Measurements from ENCODE around the gene COL4A5. TPM values are rescaled to one million over a fixed set of nuclear protein-coding genes. Genes with fewer than 3 reads are reported as not detected.

COL4A5 gene
- polyA plus RNA-seq, 4 donors = 1.8 to 16.6 TPM; not detected in 2

- H3K4me3 ChIP-seq (ENCODE audit: low read depth in 1 of 3, low read length in 3 of 3) = no peak overlapping the region
- no peaks in the 10 kb centered on the region for H3K36me3 ChIP-seq (ENCODE audit: control insufficient read depth in 3 of 3, insufficient read depth in 2 of 3, low read depth in 1 of 3, low read length in 3 of 3)
- no peak overlapping the region for H3K27ac ChIP-seq (ENCODE audit: low read depth in 1 of 3, low read length in 2 of 3)
- H3K27me3 ChIP-seq (ENCODE audit: control insufficient read depth in 3 of 3, insufficient read depth in 3 of 3, low read length in 3 of 3) = no peaks in the 10 kb centered on the region
- FAIRE-seq (no peak), DNase-seq (no peak)
- H3K9me3 ChIP-seq (ENCODE audit: control insufficient read depth in 2 of 2, insufficient read depth in 1 of 2, low read depth in 1 of 2, low read length in 1 of 2) = no peaks in the 10 kb centered on the region
- no peaks in the 10 kb centered on the region for H3K4me1 ChIP-seq (ENCODE audit: control insufficient read depth in 3 of 3, insufficient read depth in 2 of 3, low read depth in 1 of 3, low read length in 2 of 3)
These were observed 101.6 kb downstream of the COL4A5 start for GRCh38 chrX:108541286-108541685.

- H3K27me3 ChIP-seq (ENCODE audit: control insufficient read depth in 3 of 3, insufficient read depth in 3 of 3, low read length in 3 of 3) = no peaks in the 10 kb centered on the region
- H3K4me3 ChIP-seq (ENCODE audit: low read depth in 1 of 3, low read length in 3 of 3) = no peak overlapping the region
- no peak overlapping the region for H3K27ac ChIP-seq (ENCODE audit: low read depth in 1 of 3, low read length in 2 of 3)
- WGBS, 3 donors = 57 to 78% (median 61%) methylated on average over 4 of the region's 4 CpGs
- H3K36me3 ChIP-seq (ENCODE audit: control insufficient read depth in 3 of 3, insufficient read depth in 2 of 3, low read depth in 1 of 3, low read length in 3 of 3) = no peaks in the 10 kb centered on the region
- H3K4me1 ChIP-seq (ENCODE audit: control insufficient read depth in 3 of 3, insufficient read depth in 2 of 3, low read depth in 1 of 3, low read length in 2 of 3) = no peaks in the 10 kb centered on the region
- no peaks in the 10 kb centered on the region for H3K9me3 ChIP-seq (ENCODE audit: control insufficient read depth in 2 of 2, insufficient read depth in 1 of 2, low read depth in 1 of 2, low read length in 1 of 2)
- FAIRE-seq (no peak), DNase-seq (peak in 1 of 2 donors; percentile 15)
These were observed 117.9 kb downstream of the COL4A5 start for GRCh38 chrX:108557580-108557979.

GRCh38 chrX:108558217-108558616 lies 118.6 kb downstream of the COL4A5 start:
- WGBS, 3 donors = 39 to 86% (median 50%) methylated on average over 1 of the region's 1 CpG
- no peak overlapping the region for H3K4me3 ChIP-seq (ENCODE audit: low read depth in 1 of 3, low read length in 3 of 3)
- H3K27ac ChIP-seq (ENCODE audit: low read depth in 1 of 3, low read length in 2 of 3) = no peak overlapping the region
- H3K9me3 ChIP-seq (ENCODE audit: control insufficient read depth in 2 of 2, insufficient read depth in 1 of 2, low read depth in 1 of 2, low read length in 1 of 2) = no peaks in the 10 kb centered on the region
- H3K4me1 ChIP-seq (ENCODE audit: control insufficient read depth in 3 of 3, insufficient read depth in 2 of 3, low read depth in 1 of 3, low read length in 2 of 3) = no peaks in the 10 kb centered on the region
- FAIRE-seq = no peak
- H3K36me3 ChIP-seq (ENCODE audit: control insufficient read depth in 3 of 3, insufficient read depth in 2 of 3, low read depth in 1 of 3, low read length in 3 of 3) = no peaks in the 10 kb centered on the region
- no peak for DNase-seq
- H3K27me3 ChIP-seq (ENCODE audit: control insufficient read depth in 3 of 3, insufficient read depth in 3 of 3, low read length in 3 of 3) = no peaks in the 10 kb centered on the region

DNA sequence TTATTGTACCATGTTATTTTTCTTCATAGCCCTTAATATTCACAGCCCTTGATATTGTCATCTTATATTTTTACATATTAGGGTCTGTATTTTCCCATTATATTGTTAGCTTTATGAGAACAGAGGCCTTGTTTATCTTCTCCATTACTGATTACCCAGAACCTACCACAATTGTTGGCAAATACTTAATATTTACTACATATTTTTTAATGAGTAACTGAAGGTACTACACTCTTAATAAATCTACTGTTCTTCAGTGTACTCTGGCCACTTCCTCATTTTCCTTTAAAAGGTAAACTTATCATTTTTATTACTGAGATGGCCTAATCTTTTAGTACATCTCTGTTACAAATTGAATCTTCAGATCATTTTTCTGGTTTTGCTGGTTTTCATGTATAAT lies 133.5 kb downstream of the COL4A5 start:
- H3K36me3 ChIP-seq (ENCODE audit: control insufficient read depth in 3 of 3, insufficient read depth in 2 of 3, low read depth in 1 of 3, low read length in 3 of 3) = no peaks in the 10 kb centered on the region
- H3K4me3 ChIP-seq (ENCODE audit: low read depth in 1 of 3, low read length in 3 of 3) = no peak overlapping the region
- no peak for FAIRE-seq
- H3K4me1 ChIP-seq (ENCODE audit: control insufficient read depth in 3 of 3, insufficient read depth in 2 of 3, low read depth in 1 of 3, low read length in 2 of 3) = no peaks in the 10 kb centered on the region
- no peaks in the 10 kb centered on the region for H3K27me3 ChIP-seq (ENCODE audit: control insufficient read depth in 3 of 3, insufficient read depth in 3 of 3, low read length in 3 of 3)
- DNase-seq = no peak
- no peaks in the 10 kb centered on the region for H3K9me3 ChIP-seq (ENCODE audit: control insufficient read depth in 2 of 2, insufficient read depth in 1 of 2, low read depth in 1 of 2, low read length in 1 of 2)
- H3K27ac ChIP-seq (ENCODE audit: low read depth in 1 of 3, low read length in 2 of 3) = no peak overlapping the region

- Histone ChIP-seq H3K36me3 (ENCODE audit: control insufficient read depth in 3 of 3, insufficient read depth in 2 of 3, low read depth in 1 of 3, low read length in 3 of 3) (no peaks in the 10 kb centered on the region), H3K27me3 (ENCODE audit: control insufficient read depth in 3 of 3, insufficient read depth in 3 of 3, low read length in 3 of 3) (no peaks in the 10 kb centered on the region), H3K4me3 (ENCODE audit: low read depth in 1 of 3, low read length in 3 of 3) (no peak overlapping the region), H3K9me3 (ENCODE audit: control insufficient read depth in 2 of 2, insufficient read depth in 1 of 2, low read depth in 1 of 2, low read length in 1 of 2) (no peaks in the 10 kb centered on the region), H3K27ac (ENCODE audit: low read depth in 1 of 3, low read length in 2 of 3) (no peak overlapping the region), H3K4me1 (ENCODE audit: control insufficient read depth in 3 of 3, insufficient read depth in 2 of 3, low read depth in 1 of 3, low read length in 2 of 3) (no peaks in the 10 kb centered on the region)
- 31 to 83% (median 58%) methylated on average over 1 of the region's 1 CpG for WGBS, 3 donors
- DNase-seq = no peak
- no peak for FAIRE-seq
These were observed 142.5 kb downstream of the COL4A5 start for GRCh38 chrX:108582151-108582550.

GRCh38 chrX:108584617-108585211 lies 145.1 kb downstream of the COL4A5 start:
- H3K9me3 ChIP-seq (ENCODE audit: control insufficient read depth in 2 of 2, insufficient read depth in 1 of 2, low read depth in 1 of 2, low read length in 1 of 2) = no peaks in the 10 kb centered on the region
- 85 to 95% (median 89%) methylated on average over 2 of the region's 2 CpGs for WGBS, 3 donors
- H3K27me3 ChIP-seq (ENCODE audit: control insufficient read depth in 3 of 3, insufficient read depth in 3 of 3, low read length in 3 of 3) = no peaks in the 10 kb centered on the region
- no peaks in the 10 kb centered on the region for H3K4me1 ChIP-seq (ENCODE audit: control insufficient read depth in 3 of 3, insufficient read depth in 2 of 3, low read depth in 1 of 3, low read length in 2 of 3)
- no peak overlapping the region for H3K27ac ChIP-seq (ENCODE audit: low read depth in 1 of 3, low read length in 2 of 3)
- DNase-seq = no peak
- H3K4me3 ChIP-seq (ENCODE audit: low read depth in 1 of 3, low read length in 3 of 3) = no peak overlapping the region
- H3K36me3 ChIP-seq (ENCODE audit: control insufficient read depth in 3 of 3, insufficient read depth in 2 of 3, low read depth in 1 of 3, low read length in 3 of 3) = no peaks in the 10 kb centered on the region
- FAIRE-seq = no peak

DNA sequence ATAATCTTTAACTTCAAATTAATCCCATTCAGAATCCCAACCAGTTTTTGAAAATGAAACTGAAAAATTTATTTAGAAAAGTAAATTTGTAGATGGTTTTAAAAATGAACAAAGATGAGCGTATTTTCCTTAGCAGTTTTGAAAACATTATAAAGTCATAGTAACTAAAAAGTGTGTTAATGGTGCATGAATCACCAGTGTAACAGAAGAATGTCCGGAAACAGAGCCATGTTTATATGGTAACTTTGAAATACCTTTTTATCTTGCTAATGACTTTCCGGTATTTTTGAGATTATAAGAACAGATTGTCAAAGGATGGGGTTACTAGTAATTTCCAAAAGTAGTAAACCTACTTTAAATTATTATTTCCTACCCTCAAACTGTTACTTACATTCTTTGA lies 150.9 kb downstream of the COL4A5 start:
- peaks cover 0 to 2% (median 0%) of the 10 kb centered on the region in 3 donors for H3K36me3 ChIP-seq (ENCODE audit: control insufficient read depth in 3 of 3, insufficient read depth in 2 of 3, low read depth in 1 of 3, low read length in 3 of 3)
- H3K4me3 ChIP-seq (ENCODE audit: low read depth in 1 of 3, low read length in 3 of 3) = no peak overlapping the region
- no peaks in the 10 kb centered on the region for H3K4me1 ChIP-seq (ENCODE audit: control insufficient read depth in 3 of 3, insufficient read depth in 2 of 3, low read depth in 1 of 3, low read length in 2 of 3)
- 84 to 90% (median 84%) methylated on average over 3 of the region's 3 CpGs for WGBS, 3 donors
- no peak overlapping the region for H3K27ac ChIP-seq (ENCODE audit: low read depth in 1 of 3, low read length in 2 of 3)
- FAIRE-seq (peak; percentile 78), DNase-seq (no peak)
- no peaks in the 10 kb centered on the region for H3K27me3 ChIP-seq (ENCODE audit: control insufficient read depth in 3 of 3, insufficient read depth in 3 of 3, low read length in 3 of 3)
- H3K9me3 ChIP-seq (ENCODE audit: control insufficient read depth in 2 of 2, insufficient read depth in 1 of 2, low read depth in 1 of 2, low read length in 1 of 2) = no peaks in the 10 kb centered on the region

- Histone ChIP-seq H3K4me3 (ENCODE audit: low read depth in 1 of 3, low read length in 3 of 3) (no peak overlapping the region), H3K27ac (ENCODE audit: low read depth in 1 of 3, low read length in 2 of 3) (no peak overlapping the region), H3K27me3 (ENCODE audit: control insufficient read depth in 3 of 3, insufficient read depth in 3 of 3, low read length in 3 of 3) (no peaks in the 10 kb centered on the region), H3K9me3 (ENCODE audit: control insufficient read depth in 2 of 2, insufficient read depth in 1 of 2, low read depth in 1 of 2, low read length in 1 of 2) (no peaks in the 10 kb centered on the region), H3K36me3 (ENCODE audit: control insufficient read depth in 3 of 3, insufficient read depth in 2 of 3, low read depth in 1 of 3, low read length in 3 of 3) (peaks cover 0 to 2% (median 0%) of the 10 kb centered on the region in 3 donors), H3K4me1 (ENCODE audit: control insufficient read depth in 3 of 3, insufficient read depth in 2 of 3, low read depth in 1 of 3, low read length in 2 of 3) (no peaks in the 10 kb centered on the region)
- DNase-seq (no peak), FAIRE-seq (no peak)
- 76 to 88% (median 80%) methylated on average over 4 of the region's 4 CpGs for WGBS, 3 donors
These were observed 161.6 kb downstream of the COL4A5 start for GRCh38 chrX:108601276-108601675.

- WGBS, 3 donors = 51 to 79% (median 74%) methylated on average over 2 of the region's 2 CpGs
- no peaks in the 10 kb centered on the region for H3K9me3 ChIP-seq (ENCODE audit: control insufficient read depth in 2 of 2, insufficient read depth in 1 of 2, low read depth in 1 of 2, low read length in 1 of 2)
- H3K4me3 ChIP-seq (ENCODE audit: low read depth in 1 of 3, low read length in 3 of 3) = no peak overlapping the region
- no peaks in the 10 kb centered on the region for H3K27me3 ChIP-seq (ENCODE audit: control insufficient read depth in 3 of 3, insufficient read depth in 3 of 3, low read length in 3 of 3)
- no peaks in the 10 kb centered on the region for H3K36me3 ChIP-seq (ENCODE audit: control insufficient read depth in 3 of 3, insufficient read depth in 2 of 3, low read depth in 1 of 3, low read length in 3 of 3)
- H3K27ac ChIP-seq (ENCODE audit: low read depth in 1 of 3, low read length in 2 of 3) = no peak overlapping the region
- H3K4me1 ChIP-seq (ENCODE audit: control insufficient read depth in 3 of 3, insufficient read depth in 2 of 3, low read depth in 1 of 3, low read length in 2 of 3) = no peaks in the 10 kb centered on the region
- no peak for DNase-seq
- FAIRE-seq = no peak
These were observed 170.5 kb downstream of the COL4A5 start for GRCh38 chrX:108610141-108610540.

Data from small intestine (tissue), 7 donors.